BJ (cell line): ENCODE data around the gene UGT1A1. TPM values are rescaled to one million over a fixed set of nuclear protein-coding genes. Genes with fewer than 3 reads are reported as not detected.
A peak's percentile ranks its signal among the peaks of the same experiment; 100 is the strongest.

Experiments used
- CTCF ChIA-PET: fragments of 350-600 bp; formaldehyde crosslinking; extraction: SDS; loops from one replicate; lab custom pipeline; 2021; ENCODE audit warnings: antibody characterized with exemption, inconsistent platforms; lab: Yijun Ruan, JAX
- POLR2A ChIA-PET: fragments of 300-600 bp; sonication (Branson Sonifier 250); formaldehyde crosslinking; extraction: SDS; loops from one replicate; lab custom pipeline; 2021; ENCODE audit warnings: antibody characterized with exemption; lab: Charles Lee
- DNase-seq: peaks from one replicate; pipeline ENCODE4 v3.0.0-alpha.2; 2011; ENCODE audit warnings: low read depth
- H3K27me3 ChIP-seq: 2 replicates; pipeline ENCODE4 v1.6.0; 2011; ENCODE audit warnings: low read length; ENCODE audit not compliant: control insufficient read depth, insufficient read depth
- H3K36me3 ChIP-seq: 2 replicates; pipeline ENCODE4 v1.5.1; 2011; ENCODE audit warnings: low read length; ENCODE audit not compliant: control insufficient read depth, insufficient read depth
- H3K4me3 ChIP-seq: 2 replicates; pipeline ENCODE4 v1.5.1; 2011; ENCODE audit warnings: low read depth, mild to moderate bottlenecking, control low read depth, low read length
- CTCF ChIP-seq: IDR thresholded peaks from 2 replicates; pipeline ENCODE4 v1.5.1; 2011; ENCODE audit warnings: low read depth, mild to moderate bottlenecking, control low read depth, inconsistent platforms, low read length, moderate library complexity; ENCODE audit not compliant: insufficient read depth
- polyA plus RNA-seq: library from polyadenylated mRNA; depleted of rRNA; stranded (reverse); fragments of >200 nt; gene quantifications from 2 replicates; pipeline ENCODE4 v1.2.3, GENCODE V29; 2011

Gene UGT1A1
- polyA plus RNA-seq, 1 experiment, result not detected

GRCh38 chr2:233814056-233814835, 54.2 kb downstream of the UGT1A1 start:
- no peak overlapping the region for H3K4me3 ChIP-seq
- CTCF ChIA-PET, result no interaction called here
- no peak for TF ChIP-seq CTCF
- DNase-seq, result no peak
- POLR2A ChIA-PET, result no interaction called here
- no peaks in the 10 kb centered on the region for H3K36me3 ChIP-seq
- 0 out of 2 replicates have a peak, but pooled peaks cover 1% of the 10 kb centered on the region for H3K27me3 ChIP-seq

GRCh38 chr2:233815861-233816260, 55.8 kb downstream of the UGT1A1 start:
- no peak for TF ChIP-seq CTCF
- H3K36me3 ChIP-seq, result no peaks in the 10 kb centered on the region
- POLR2A ChIA-PET, result no interaction called here
- H3K27me3 ChIP-seq, result 0 out of 2 replicates have a peak, but pooled peaks cover 1% of the 10 kb centered on the region
- CTCF ChIA-PET, result no interaction called here
- DNase-seq, result peak; percentile 21
- no peak overlapping the region for H3K4me3 ChIP-seq

DNA sequence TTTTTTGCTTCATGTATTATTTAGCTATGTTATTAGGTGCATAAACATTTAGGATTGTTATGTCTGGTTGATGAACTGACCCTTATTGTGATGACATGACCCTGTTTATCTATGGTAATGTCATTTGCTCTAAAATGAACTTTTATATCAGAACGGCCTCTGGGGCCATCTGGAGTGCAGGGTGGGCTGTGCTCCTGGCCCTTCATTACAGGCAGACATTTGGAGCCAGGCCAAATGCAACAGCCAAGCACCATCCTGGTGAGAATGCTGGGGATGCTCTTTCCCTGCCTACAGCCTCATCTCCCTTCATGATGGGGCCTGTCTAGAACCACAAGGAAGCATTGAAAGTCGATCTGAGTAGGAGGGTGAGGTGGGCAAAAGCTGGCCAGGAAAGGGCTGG, 56.3 kb downstream of the UGT1A1 start:
- Histone ChIP-seq H3K36me3 (no peaks in the 10 kb centered on the region), H3K27me3 (0 out of 2 replicates have a peak, but pooled peaks cover 1% of the 10 kb centered on the region), H3K4me3 (no peak overlapping the region)
- TF ChIP-seq CTCF, result no peak
- ChIA-PET CTCF (no interaction called here), POLR2A (no interaction called here)
- DNase-seq, result no peak

- no peaks in the 10 kb centered on the region for H3K36me3 ChIP-seq
- POLR2A ChIA-PET, result no interaction called here
- H3K27me3 ChIP-seq, result 0 out of 2 replicates have a peak, but pooled peaks cover 1% of the 10 kb centered on the region
- TF ChIP-seq CTCF, result no peak
- CTCF ChIA-PET, result no interaction called here
- DNase-seq, result no peak
- no peak overlapping the region for H3K4me3 ChIP-seq
Measured at GRCh38 chr2:233816771-233817170, 56.7 kb downstream of the UGT1A1 start.

DNA sequence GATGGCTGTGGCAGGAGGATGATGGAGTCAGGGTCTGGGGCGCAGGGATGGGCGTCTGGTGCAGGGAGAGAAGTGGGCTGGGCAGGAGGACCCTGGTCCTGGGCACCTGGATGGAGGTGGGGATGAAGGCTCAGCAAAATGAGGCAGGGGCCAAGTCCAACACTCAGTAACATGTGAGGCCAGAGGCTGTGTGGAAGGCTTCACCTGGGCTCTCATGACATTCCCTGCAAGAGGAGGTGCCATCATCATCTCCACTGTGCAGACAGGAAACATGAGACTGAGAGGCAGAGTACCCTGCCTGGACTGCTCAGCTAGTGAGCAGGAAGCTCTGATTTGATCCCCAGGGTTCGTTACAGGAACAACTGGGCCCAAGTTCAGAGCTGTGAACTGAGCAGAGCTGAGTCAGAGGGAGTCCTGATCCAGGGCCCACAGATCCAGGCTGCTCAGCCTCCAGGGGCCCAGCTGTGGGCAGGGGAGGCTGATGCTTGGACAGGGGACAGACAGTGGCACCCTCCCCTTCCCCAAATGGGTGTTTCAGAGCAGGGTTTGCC, 57.4 kb downstream of the UGT1A1 start:
- Histone ChIP-seq H3K4me3 (no peak overlapping the region), H3K36me3 (no peaks in the 10 kb centered on the region), H3K27me3 (0 out of 2 replicates have a peak, but pooled peaks cover 1% of the 10 kb centered on the region)
- DNase-seq, result no peak
- CTCF ChIA-PET, result no interaction called here
- POLR2A ChIA-PET, result no interaction called here
- TF ChIP-seq CTCF, result no peak
